Ishikawa (cell line): ENCODE measurements around the gene AOC3.

ENCODE experiments used
- CEBPB ChIP-seq: IDR thresholded peaks from 2 replicates; pipeline ENCODE4 v1.6.1; 2012
- CREB1 ChIP-seq: IDR thresholded peaks from 2 replicates; pipeline ENCODE4 v1.6.1; 2012; ENCODE audit warnings: low read depth
- EGR1 ChIP-seq: IDR thresholded peaks from 2 replicates; pipeline ENCODE4 v1.6.1; 2012
- EP300 ChIP-seq: IDR thresholded peaks from 2 replicates; pipeline ENCODE4 v1.6.1; 2012; ENCODE audit warnings: borderline replicate concordance
- FOXM1 ChIP-seq: IDR thresholded peaks from 2 replicates; pipeline ENCODE4 v1.6.1; 2012; ENCODE audit warnings: low read depth, borderline replicate concordance
- NFIC ChIP-seq: IDR thresholded peaks from 2 replicates; pipeline ENCODE4 v1.6.1; 2012
- RAD21 ChIP-seq: IDR thresholded peaks from 2 replicates; pipeline ENCODE4 v1.6.1; 2012; ENCODE audit warnings: low read depth
- TAF1 ChIP-seq: IDR thresholded peaks from 2 replicates; pipeline ENCODE4 v1.6.1; 2012; ENCODE audit warnings: low read depth, mild to moderate bottlenecking
- TCF12 ChIP-seq: IDR thresholded peaks from 2 replicates; pipeline ENCODE4 v1.6.1; 2012; ENCODE audit warnings: low read depth
- TEAD4 ChIP-seq: IDR thresholded peaks from 2 replicates; pipeline ENCODE4 v1.6.1; 2012
- YY1 ChIP-seq: IDR thresholded peaks from 2 replicates; pipeline ENCODE4 v1.6.1; 2012; ENCODE audit warnings: low read depth
- ZBTB7A ChIP-seq: IDR thresholded peaks from 2 replicates; pipeline ENCODE4 v1.6.1; 2012; ENCODE audit warnings: low read depth
- TF ChIP-seq, protein P1 (sequence below): IDR thresholded peaks from 2 replicates; pipeline ENCODE4 v1.6.1; 2012; ENCODE audit warnings: low read depth, mild to moderate bottlenecking
- TF ChIP-seq, protein P2 (sequence below): IDR thresholded peaks from 2 replicates; pipeline ENCODE4 v1.6.1; 2012
- TF ChIP-seq, protein P3 (sequence below): IDR thresholded peaks from 2 replicates; pipeline ENCODE4 v1.6.1; 2012

The AOC3 gene

DNA sequence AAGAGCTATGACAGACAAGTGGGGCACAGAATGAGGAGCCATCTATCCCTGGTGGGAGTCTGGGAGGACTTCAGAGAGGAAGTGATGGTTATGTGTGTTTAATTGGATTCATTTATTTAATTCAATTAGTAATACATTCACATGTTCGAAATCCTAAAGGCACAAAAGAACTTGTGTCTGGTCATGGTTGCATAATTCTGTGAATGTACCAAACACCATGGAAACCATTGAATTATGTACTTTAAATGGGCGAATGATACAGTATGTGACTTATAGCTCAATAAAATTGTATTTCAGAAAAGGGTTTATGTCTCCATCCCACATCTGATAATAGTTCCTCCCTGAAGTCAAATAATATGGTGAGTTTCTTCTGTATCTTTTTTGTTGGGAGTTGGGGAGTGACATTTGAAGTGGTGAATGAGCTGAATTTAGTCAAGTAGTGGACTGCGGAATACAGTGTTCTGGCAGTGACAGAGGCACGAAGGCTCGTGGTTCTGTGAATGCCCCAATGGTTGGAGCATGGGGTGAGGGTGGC, 29.8 kb downstream of the AOC3 start:
- TF ChIP-seq NFIC: no peak
- no peak for TF ChIP-seq FOXM1
- no peak for TF ChIP-seq EGR1
- TF ChIP-seq CEBPB: no peak
- TF ChIP-seq CREB1: no peak
- no peak for TF ChIP-seq YY1
- TF ChIP-seq, protein P1, sequence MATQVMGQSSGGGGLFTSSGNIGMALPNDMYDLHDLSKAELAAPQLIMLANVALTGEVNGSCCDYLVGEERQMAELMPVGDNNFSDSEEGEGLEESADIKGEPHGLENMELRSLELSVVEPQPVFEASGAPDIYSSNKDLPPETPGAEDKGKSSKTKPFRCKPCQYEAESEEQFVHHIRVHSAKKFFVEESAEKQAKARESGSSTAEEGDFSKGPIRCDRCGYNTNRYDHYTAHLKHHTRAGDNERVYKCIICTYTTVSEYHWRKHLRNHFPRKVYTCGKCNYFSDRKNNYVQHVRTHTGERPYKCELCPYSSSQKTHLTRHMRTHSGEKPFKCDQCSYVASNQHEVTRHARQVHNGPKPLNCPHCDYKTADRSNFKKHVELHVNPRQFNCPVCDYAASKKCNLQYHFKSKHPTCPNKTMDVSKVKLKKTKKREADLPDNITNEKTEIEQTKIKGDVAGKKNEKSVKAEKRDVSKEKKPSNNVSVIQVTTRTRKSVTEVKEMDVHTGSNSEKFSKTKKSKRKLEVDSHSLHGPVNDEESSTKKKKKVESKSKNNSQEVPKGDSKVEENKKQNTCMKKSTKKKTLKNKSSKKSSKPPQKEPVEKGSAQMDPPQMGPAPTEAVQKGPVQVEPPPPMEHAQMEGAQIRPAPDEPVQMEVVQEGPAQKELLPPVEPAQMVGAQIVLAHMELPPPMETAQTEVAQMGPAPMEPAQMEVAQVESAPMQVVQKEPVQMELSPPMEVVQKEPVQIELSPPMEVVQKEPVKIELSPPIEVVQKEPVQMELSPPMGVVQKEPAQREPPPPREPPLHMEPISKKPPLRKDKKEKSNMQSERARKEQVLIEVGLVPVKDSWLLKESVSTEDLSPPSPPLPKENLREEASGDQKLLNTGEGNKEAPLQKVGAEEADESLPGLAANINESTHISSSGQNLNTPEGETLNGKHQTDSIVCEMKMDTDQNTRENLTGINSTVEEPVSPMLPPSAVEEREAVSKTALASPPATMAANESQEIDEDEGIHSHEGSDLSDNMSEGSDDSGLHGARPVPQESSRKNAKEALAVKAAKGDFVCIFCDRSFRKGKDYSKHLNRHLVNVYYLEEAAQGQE: no peak

DNA sequence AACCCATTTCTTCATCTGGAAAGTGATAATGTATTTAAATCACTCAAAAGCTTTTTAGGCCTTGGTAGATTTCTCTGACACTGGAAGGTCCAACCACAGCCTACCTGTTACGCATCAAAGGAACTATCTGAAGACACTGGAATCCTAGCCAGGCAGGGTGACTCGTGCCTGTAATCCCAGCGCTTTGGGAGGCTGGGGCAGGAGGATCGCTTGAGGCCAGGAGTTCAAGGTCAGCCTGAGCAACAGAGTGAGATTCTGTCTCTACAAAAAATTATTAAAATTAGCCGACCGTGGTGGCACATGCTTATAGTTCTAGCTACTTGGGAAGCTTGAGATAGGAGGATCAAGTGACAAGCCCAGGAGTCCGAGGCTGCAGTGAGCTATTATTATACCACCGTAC, 31.2 kb downstream of the AOC3 start:
- TF ChIP-seq EGR1 (no peak), TAF1 (no peak)
- TF ChIP-seq, protein P2, sequence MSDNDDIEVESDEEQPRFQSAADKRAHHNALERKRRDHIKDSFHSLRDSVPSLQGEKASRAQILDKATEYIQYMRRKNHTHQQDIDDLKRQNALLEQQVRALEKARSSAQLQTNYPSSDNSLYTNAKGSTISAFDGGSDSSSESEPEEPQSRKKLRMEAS: no peak

DNA sequence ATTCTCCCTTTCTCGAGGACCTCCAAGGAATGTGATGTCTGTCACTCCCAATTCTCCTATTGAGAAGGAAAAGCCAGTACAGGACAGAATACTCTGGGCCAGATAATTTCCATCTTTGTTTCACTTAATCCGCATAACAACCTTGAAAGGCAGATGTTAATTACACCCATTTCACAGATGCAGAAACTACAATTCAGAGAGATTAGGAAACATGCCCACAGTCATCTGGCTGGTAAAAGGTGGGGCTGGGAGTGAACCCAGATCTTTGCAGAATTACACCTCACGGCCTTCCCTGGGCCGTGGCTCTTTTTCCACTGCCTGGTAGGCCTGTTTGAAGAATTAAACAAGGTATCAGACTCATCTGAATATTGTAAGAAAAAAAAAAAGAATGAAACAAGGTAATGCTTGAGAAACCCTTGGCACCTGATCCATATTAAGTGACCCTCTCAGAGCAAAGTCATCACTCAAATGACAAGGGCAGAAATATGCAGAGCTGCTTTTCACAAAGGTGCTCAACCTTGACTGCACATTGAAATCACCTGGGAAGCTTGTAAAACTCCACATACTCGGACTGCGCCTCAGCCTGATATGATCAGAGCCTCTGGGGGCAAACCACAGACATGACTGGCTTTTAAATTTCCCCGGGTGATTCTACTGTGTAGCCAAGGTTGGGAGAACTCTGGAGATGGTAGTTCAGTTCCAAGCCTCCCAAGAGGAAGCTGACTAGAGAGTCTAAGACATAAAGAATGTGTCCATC, 33.0 kb downstream of the AOC3 start:
- TF ChIP-seq ZBTB7A: no peak
- TF ChIP-seq, protein P3, sequence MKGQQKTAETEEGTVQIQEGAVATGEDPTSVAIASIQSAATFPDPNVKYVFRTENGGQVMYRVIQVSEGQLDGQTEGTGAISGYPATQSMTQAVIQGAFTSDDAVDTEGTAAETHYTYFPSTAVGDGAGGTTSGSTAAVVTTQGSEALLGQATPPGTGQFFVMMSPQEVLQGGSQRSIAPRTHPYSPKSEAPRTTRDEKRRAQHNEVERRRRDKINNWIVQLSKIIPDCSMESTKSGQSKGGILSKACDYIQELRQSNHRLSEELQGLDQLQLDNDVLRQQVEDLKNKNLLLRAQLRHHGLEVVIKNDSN: no peak
- 0 out of 2 replicates have a peak, but pooled peaks have one; percentile 22 for TF ChIP-seq TEAD4
- TF ChIP-seq RAD21: no peak
- TF ChIP-seq, protein P1: no peak
- TF ChIP-seq CEBPB: no peak
- peak; percentile 61; the same call in 1 of the 2 replicates for TF ChIP-seq NFIC
- TF ChIP-seq TAF1: no peak
- TF ChIP-seq TCF12: no peak
- no peak for TF ChIP-seq EP300
- TF ChIP-seq EGR1: no peak

DNA sequence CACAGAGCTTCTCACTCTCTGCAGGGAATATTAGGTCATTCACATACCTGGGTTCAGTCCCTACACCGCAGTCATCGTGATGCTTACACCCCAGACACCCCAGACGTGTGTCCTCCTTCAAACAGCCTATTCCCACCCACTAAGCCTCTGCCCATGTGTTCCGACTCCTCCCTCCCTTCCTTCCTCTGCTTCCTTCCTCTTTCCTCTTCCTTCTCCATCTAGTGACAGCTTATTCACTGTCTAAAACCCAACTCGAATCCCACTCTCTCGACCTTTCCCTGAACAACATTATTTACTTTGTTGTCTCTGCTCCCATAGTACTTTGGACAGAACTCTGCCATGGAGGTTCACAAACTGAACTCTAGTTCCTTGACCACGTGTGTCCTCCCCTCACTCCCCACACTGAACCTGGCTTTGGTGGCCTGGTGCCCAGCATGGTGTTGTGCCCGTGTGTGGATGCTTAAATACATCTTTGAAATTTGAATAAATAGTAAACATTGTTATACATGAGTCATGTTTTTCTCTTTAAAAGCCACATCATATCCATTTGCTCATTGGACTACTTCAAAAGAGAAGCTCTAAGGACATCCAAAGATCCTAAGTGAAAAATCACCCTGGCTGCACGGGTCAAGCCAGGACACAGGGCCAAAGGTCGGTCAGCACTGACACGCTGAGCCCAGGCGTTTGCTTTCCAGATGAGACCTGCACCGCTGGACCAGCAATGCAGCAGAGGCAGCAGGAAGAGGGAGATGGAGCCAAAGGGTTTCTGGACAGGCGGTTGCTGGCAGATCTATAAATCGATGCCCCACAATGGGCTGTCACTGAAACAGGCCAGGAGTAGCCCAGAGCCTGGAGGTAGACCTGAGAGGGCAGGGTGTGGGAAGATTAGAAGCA, 35.5 kb downstream of the AOC3 start:
- TF ChIP-seq, protein P3: no peak
- TF ChIP-seq TCF12 (no peak), TAF1 (no peak), FOXM1 (no peak), CREB1 (no peak), NFIC (no peak), TEAD4 (no peak), CEBPB (no peak), EGR1 (no peak), RAD21 (no peak), ZBTB7A (no peak), EP300 (no peak), YY1 (no peak)
- TF ChIP-seq, protein P2: no peak
- TF ChIP-seq, protein P1: no peak
